Fibroblast of lung (primary cell): ENCODE measurements around the gene TMEM40. TPM values are rescaled to one million over a fixed set of nuclear protein-coding genes. Genes with fewer than 3 reads are reported as not detected.

Experiments used
- DNase-seq, 2 donors: peaks; one replicate each; pipeline versions ENCODE4 v3.0.0 to v3.0.0-alpha.2; 2010; ENCODE audit warnings: low read depth in 2 of 2
- H2AFZ ChIP-seq: 2 replicates; pipeline ENCODE4 v1.5.1; 2012; ENCODE audit warnings: low read length, control low read depth, inconsistent platforms
- H3K27ac ChIP-seq: 2 replicates; pipeline ENCODE4 v1.5.1; 2011; ENCODE audit warnings: low read length, control low read depth; ENCODE audit not compliant: insufficient read depth
- H3K27me3 ChIP-seq: 2 replicates; pipeline ENCODE4 v1.5.1; 2011; ENCODE audit warnings: mild to moderate bottlenecking, low read length; ENCODE audit not compliant: control insufficient read depth, insufficient read depth
- H3K36me3 ChIP-seq: 2 replicates; pipeline ENCODE4 v1.5.1; 2011; ENCODE audit warnings: low read length; ENCODE audit not compliant: control insufficient read depth, insufficient read depth
- H3K4me1 ChIP-seq: 2 replicates; pipeline ENCODE4 v1.5.1; 2011; ENCODE audit warnings: low read length; ENCODE audit not compliant: control insufficient read depth, insufficient read depth; ENCODE audit errors: extremely low read depth
- H3K4me2 ChIP-seq: 2 replicates; pipeline ENCODE4 v1.5.1; 2011; ENCODE audit warnings: low read length, control low read depth; ENCODE audit not compliant: insufficient read depth; ENCODE audit errors: extremely low read depth
- H3K4me3 ChIP-seq, 4 experiments: fragments of 200-600 bp in 1 of 4; sonication (generic) in 1 of 4; replicated peaks in 1 of 4; 2 replicates each; pipeline ENCODE4 v1.5.1; 2011 to 2016; ENCODE audit warnings: low read length in 4 of 4, low read depth in 3 of 4, mild to moderate bottlenecking in 3 of 4, control low read depth in 2 of 4, inconsistent platforms in 1 of 4, mixed read lengths in 1 of 4; ENCODE audit not compliant: insufficient read depth in 1 of 4; ENCODE audit errors: control extremely low read depth in 1 of 4
- H3K79me2 ChIP-seq: 2 replicates; pipeline ENCODE4 v1.5.1; 2012; ENCODE audit warnings: mild to moderate bottlenecking, low read length, inconsistent platforms; ENCODE audit not compliant: control insufficient read depth, insufficient read depth
- H3K9ac ChIP-seq: 2 replicates; pipeline ENCODE4 v1.5.1; 2011; ENCODE audit warnings: mild to moderate bottlenecking, low read length, control low read depth; ENCODE audit not compliant: insufficient read depth
- H3K9me3 ChIP-seq: 2 replicates; pipeline ENCODE4 v1.5.1; 2012; ENCODE audit warnings: low read depth, low read length; ENCODE audit not compliant: control insufficient read depth, insufficient read depth
- H4K20me1 ChIP-seq: 2 replicates; pipeline ENCODE4 v1.5.1; 2011; ENCODE audit warnings: low read length; ENCODE audit not compliant: control insufficient read depth, insufficient read depth; ENCODE audit errors: extremely low read depth
- EZH2 ChIP-seq: IDR thresholded peaks from 2 replicates; pipeline ENCODE4 v1.5.1; 2012; ENCODE audit warnings: low read length, control low read depth, mild to moderate bottlenecking; ENCODE audit errors: missing control alignments
- polyA plus RNA-seq, 2 donors: library from polyadenylated mRNA; depleted of rRNA in 1 of 2; stranded (reverse) in 1 of 2; unstranded in 1 of 2; fragments of >200 nt; gene quantifications; 2 replicates each; pipeline ENCODE4 v1.2.1, GENCODE V29; 2011 to 2012; ENCODE audit warnings: missing spikeins in 1 of 2
- total RNA-seq: library from RNA; depleted of rRNA; stranded (reverse); fragments of >200 nt; gene quantifications from 2 replicates; pipeline ENCODE4 v1.2.1, GENCODE V29; 2014
- TF ChIP-seq, protein P1 (sequence below), 2 donors: IDR thresholded peaks in 1 of 2; conservative IDR thresholded peaks in 1 of 2; 1 replicate in 1 of 2; 2 replicates in 1 of 2; pipeline ENCODE4 v1.5.1; 2011 to 2012; ENCODE audit warnings: low read length in 2 of 2, control low read depth in 1 of 2, inconsistent platforms in 1 of 2, low read depth in 1 of 2, mild to moderate bottlenecking in 1 of 2

TMEM40 gene
- total and polyA plus RNA-seq, 2 donors (not counting 1 experiment from before 2014, with no cell fraction given): under 0.01 to 0.33 TPM

DNA sequence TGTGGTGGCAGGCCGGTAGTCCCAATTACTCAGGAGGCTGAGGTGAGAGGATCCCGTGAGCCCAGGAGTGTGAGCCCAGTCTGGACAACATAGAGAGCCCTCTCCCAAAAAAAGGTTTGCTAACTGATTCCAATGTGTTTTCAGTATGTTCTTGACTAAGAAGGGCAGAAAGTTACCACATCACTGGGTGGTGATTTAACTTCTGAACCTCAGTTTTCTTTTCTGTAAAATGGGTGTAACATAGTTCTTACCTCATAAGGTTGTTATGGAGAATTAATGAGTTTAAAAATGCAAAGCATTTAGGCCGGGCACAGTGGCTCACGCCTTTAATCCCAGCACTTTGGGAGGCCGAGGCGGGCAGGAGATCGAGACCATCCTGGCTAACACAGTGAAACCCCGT is 66.6 kb downstream of the TMEM40 start:
- no peaks in the 10 kb centered on the region for H4K20me1 ChIP-seq
- H2AFZ ChIP-seq: no peak overlapping the region
- H3K4me3 ChIP-seq: no peak overlapping the region
- no peak overlapping the region for H3K4me2 ChIP-seq
- no peaks in the 10 kb centered on the region for H3K36me3 ChIP-seq
- no peak for DNase-seq
- no peaks in the 10 kb centered on the region for H3K4me1 ChIP-seq
- no peak overlapping the region for H3K9ac ChIP-seq
- no peaks in the 10 kb centered on the region for H3K79me2 ChIP-seq
- H3K27ac ChIP-seq: no peak overlapping the region
- TF ChIP-seq, protein P1, sequence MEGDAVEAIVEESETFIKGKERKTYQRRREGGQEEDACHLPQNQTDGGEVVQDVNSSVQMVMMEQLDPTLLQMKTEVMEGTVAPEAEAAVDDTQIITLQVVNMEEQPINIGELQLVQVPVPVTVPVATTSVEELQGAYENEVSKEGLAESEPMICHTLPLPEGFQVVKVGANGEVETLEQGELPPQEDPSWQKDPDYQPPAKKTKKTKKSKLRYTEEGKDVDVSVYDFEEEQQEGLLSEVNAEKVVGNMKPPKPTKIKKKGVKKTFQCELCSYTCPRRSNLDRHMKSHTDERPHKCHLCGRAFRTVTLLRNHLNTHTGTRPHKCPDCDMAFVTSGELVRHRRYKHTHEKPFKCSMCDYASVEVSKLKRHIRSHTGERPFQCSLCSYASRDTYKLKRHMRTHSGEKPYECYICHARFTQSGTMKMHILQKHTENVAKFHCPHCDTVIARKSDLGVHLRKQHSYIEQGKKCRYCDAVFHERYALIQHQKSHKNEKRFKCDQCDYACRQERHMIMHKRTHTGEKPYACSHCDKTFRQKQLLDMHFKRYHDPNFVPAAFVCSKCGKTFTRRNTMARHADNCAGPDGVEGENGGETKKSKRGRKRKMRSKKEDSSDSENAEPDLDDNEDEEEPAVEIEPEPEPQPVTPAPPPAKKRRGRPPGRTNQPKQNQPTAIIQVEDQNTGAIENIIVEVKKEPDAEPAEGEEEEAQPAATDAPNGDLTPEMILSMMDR (conservative IDR thresholded peaks at IDR 0.05 in 1 of 2, IDR thresholded peaks at IDR 0.05 in 1 of 2; ENCODE audit: low read depth in 1 of 2, low read length in 2 of 2): no peak
- no peak for TF ChIP-seq EZH2
- no peaks in the 10 kb centered on the region for H3K9me3 ChIP-seq
- H3K27me3 ChIP-seq: no peaks in the 10 kb centered on the region

- no peak for DNase-seq
- no peaks in the 10 kb centered on the region for H3K27me3 ChIP-seq
Measured at GRCh38 chr3:12689997-12690711, 68.9 kb downstream of the TMEM40 start.

DNA sequence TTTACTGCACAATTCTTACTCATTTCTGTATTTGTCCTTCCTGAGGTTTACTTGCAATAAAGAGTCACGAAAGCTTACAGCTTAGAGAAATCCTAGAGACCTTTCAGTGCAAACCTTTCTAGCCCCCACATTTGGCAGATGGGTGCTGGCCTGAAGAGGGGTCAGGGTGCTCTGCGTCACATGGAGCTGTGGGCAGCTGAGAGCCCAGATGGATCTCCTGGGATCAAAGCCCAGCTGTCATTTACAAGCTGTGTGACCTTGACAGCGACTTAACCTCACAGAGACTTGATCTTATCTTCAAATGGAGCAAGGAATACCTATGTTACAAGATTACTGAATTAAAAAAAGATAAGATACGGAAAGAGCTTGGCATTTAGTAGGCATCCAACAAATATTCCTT is 71.1 kb downstream of the TMEM40 start:
- no peak overlapping the region for H2AFZ ChIP-seq
- TF ChIP-seq, protein P1 (conservative IDR thresholded peaks at IDR 0.05 in 1 of 2, IDR thresholded peaks at IDR 0.05 in 1 of 2; ENCODE audit: low read depth in 1 of 2, low read length in 2 of 2): no peak
- no peak for TF ChIP-seq EZH2
- no peak overlapping the region for H3K9ac ChIP-seq
- H3K36me3 ChIP-seq: no peaks in the 10 kb centered on the region
- H3K27ac ChIP-seq: no peak overlapping the region
- no peaks in the 10 kb centered on the region for H3K9me3 ChIP-seq
- no peaks in the 10 kb centered on the region for H4K20me1 ChIP-seq
- no peaks in the 10 kb centered on the region for H3K27me3 ChIP-seq
- H3K4me2 ChIP-seq: no peak overlapping the region
- H3K4me1 ChIP-seq: no peaks in the 10 kb centered on the region
- DNase-seq: no peak
- no peak overlapping the region for H3K4me3 ChIP-seq
- no peaks in the 10 kb centered on the region for H3K79me2 ChIP-seq

More at GRCh38 chr3:12689997-12690711, 68.9 kb downstream of the TMEM40 start:
- Histone ChIP-seq H3K36me3 (no peaks in the 10 kb centered on the region), H3K27ac (no peak overlapping the region), H3K79me2 (no peaks in the 10 kb centered on the region), H3K4me3 (no peak overlapping the region), H3K4me1 (no peaks in the 10 kb centered on the region), H4K20me1 (no peaks in the 10 kb centered on the region), H3K4me2 (no peak overlapping the region), H2AFZ (no peak overlapping the region), H3K9me3 (no peaks in the 10 kb centered on the region), H3K9ac (no peak overlapping the region)
- TF ChIP-seq, protein P1 (conservative IDR thresholded peaks at IDR 0.05 in 1 of 2, IDR thresholded peaks at IDR 0.05 in 1 of 2; ENCODE audit: low read depth in 1 of 2, low read length in 2 of 2): no peak
